22Rv1 (cell line): Measurements from ENCODE around the gene KLHL8.

ENCODE experiments used
- H3K27ac ChIP-seq: fragments of 450-650 bp; 2 replicates; pipeline ENCODE4 v1.5.1; 2017
- ZFX ChIP-seq: fragments of 450-650 bp; IDR thresholded peaks from 2 replicates; pipeline ENCODE4 v1.6.1; 2017; ENCODE audit warnings: antibody characterized with exemption, borderline replicate concordance
- TF ChIP-seq, protein P1 (sequence below): fragments of 450-650 bp; IDR thresholded peaks from 2 replicates; pipeline ENCODE4 v1.5.1; 2017; ENCODE audit warnings: mild to moderate bottlenecking

Gene KLHL8

DNA sequence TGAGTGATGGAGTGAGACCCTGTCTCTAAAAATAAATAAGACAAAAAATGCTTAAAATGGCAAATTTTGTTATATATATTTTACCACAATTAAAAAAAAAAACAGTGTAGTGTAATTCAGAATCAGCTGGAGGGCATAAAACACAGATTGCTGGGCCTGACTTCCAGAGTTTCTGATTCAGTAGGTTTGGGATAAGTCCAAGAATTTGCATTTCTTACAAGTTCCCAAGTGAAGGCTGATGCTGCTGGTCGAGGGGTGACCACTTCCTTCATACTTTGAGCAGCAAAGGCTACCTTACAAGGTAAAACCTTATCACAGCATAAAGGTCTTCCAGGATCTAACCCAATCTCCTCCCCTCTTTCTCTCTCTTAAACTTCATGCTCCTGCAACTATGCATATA lies 40.7 kb downstream of the KLHL8 start:
- no peak overlapping the region for H3K27ac ChIP-seq
- TF ChIP-seq ZFX = no peak
- TF ChIP-seq, protein P1, sequence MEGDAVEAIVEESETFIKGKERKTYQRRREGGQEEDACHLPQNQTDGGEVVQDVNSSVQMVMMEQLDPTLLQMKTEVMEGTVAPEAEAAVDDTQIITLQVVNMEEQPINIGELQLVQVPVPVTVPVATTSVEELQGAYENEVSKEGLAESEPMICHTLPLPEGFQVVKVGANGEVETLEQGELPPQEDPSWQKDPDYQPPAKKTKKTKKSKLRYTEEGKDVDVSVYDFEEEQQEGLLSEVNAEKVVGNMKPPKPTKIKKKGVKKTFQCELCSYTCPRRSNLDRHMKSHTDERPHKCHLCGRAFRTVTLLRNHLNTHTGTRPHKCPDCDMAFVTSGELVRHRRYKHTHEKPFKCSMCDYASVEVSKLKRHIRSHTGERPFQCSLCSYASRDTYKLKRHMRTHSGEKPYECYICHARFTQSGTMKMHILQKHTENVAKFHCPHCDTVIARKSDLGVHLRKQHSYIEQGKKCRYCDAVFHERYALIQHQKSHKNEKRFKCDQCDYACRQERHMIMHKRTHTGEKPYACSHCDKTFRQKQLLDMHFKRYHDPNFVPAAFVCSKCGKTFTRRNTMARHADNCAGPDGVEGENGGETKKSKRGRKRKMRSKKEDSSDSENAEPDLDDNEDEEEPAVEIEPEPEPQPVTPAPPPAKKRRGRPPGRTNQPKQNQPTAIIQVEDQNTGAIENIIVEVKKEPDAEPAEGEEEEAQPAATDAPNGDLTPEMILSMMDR = no peak

DNA sequence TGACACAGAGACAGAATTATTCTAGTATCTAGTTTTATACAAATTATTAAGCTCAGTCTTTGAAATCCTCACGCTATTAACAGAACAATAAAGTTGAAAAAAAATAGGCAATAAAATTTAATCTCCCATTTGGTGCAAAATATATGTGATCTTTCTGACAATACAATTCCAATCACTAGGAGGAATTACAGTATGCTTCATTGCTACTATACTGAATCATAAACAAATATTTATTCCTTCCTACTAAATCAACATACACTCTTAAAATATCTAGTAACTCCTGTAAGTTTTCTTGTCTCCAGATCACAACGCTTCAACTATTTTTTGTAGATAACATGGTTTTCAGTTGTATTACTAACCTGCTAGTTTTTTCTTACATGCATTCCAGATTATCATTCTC lies 45.7 kb downstream of the KLHL8 start:
- TF ChIP-seq, protein P1 = no peak
- TF ChIP-seq ZFX = no peak

DNA sequence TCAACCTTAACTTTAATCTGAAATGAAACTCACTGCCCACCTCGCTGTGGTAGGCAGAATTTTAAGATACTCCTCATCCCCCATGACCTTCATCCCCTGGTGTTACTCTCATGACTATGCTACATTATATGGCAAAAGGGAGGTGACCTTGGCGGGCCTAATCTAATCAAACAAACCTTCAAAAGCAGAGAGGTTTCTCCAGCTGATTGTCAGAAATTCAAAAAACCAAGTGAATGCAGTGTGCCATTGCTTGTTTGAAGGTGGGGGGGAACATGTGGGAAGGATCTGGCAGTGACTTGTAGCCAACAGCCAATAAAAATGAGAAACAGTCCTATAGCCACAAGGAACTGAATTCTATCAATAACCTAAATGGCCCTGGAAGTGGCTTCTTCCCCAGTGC lies 48.5 kb downstream of the KLHL8 start:
- H3K27ac ChIP-seq = no peak overlapping the region
- no peak for TF ChIP-seq ZFX
- TF ChIP-seq, protein P1 = no peak

More for the DNA sequence above, 45.7 kb downstream of the KLHL8 start:
- no peak overlapping the region for H3K27ac ChIP-seq

GRCh38 chr4:87166296-87166854 lies 54.0 kb downstream of the KLHL8 start:
- TF ChIP-seq, protein P1 = no peak
- TF ChIP-seq ZFX = no peak
- no peak overlapping the region for H3K27ac ChIP-seq

DNA sequence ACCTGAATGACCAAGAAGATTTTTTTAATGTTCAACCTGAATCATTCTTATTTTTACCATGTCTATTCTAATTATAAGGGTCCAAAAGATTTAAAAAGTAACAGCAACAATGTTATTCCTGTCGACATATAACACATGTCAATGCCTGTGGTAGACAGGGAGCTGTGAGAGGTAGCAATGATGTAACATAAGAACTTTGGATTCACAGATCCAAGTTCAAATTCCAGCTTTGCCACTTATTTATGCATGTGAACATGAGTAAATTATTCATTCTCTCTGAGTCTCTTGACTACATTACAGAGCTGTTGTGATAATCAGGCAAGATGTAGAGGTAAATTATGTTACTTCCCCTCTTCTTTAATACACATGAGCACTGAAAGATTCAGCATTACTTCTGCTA lies 54.5 kb downstream of the KLHL8 start:
- H3K27ac ChIP-seq = no peak overlapping the region
- TF ChIP-seq, protein P1 = no peak
- TF ChIP-seq ZFX = no peak

DNA sequence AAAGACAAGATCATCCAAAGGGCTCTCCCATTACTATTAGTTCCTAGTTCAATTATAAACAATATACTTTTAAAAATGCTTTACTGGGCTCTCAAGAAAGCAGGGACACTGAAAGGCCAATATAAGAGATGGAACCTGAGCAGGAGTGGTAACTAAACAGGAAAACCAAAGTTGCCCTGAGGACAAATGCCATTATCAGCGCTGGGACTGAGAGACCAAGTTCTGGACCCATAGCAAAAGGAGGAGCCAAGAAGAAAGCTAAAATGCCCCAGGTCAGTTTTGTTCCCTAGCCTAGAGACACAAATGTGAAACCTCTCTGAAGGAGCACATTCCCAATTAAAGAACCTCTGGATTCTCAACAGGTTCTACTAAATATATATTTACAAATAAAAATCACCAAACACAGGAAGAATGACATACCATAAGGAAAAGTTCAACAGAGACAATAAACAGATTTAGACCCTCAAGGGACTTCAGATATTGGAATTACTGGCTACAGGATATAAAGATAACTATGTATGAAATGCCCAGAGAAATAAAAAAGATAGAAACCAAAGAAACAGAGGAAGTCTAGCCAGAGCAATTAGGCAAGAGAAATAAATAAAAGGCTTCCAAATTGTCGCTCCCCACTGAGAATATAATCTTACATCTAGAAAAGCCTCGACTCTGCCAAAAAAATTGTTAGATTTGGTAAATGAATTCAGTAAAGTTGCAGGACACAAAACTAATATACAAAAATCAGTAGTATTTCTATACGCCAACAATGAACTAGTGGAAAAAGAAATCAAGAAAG lies 67.1 kb downstream of the KLHL8 start:
- TF ChIP-seq, protein P1 = no peak
- TF ChIP-seq ZFX = no peak

More for the DNA sequence above, 67.1 kb downstream of the KLHL8 start:
- no peak overlapping the region for H3K27ac ChIP-seq
